Brain pericyte (primary cell): ENCODE measurements around the gene RPL32.

Source experiments
- DNase-seq: peaks from one replicate; pipeline ENCODE4 v3.0.0-alpha.2; 2012; ENCODE audit warnings: low read depth, low spot score

Gene RPL32

GRCh38 chr3:12833222-12834161 lies 7.9 kb downstream of the RPL32 start:
- no peak for DNase-seq

- no peak for DNase-seq
These were observed 8.8 kb downstream of the RPL32 start for GRCh38 chr3:12832350-12833221.

GRCh38 chr3:12831301-12831866 lies 10.0 kb downstream of the RPL32 start:
- DNase-seq: no peak

GRCh38 chr3:12830785-12831156 lies 10.6 kb downstream of the RPL32 start:
- DNase-seq: no peak

GRCh38 chr3:12829886-12830784 lies 11.2 kb downstream of the RPL32 start:
- no peak for DNase-seq

- DNase-seq: no peak
These were observed 12.0 kb downstream of the RPL32 start for GRCh38 chr3:12829404-12829803.

GRCh38 chr3:12828751-12829150 lies 12.6 kb downstream of the RPL32 start:
- no peak for DNase-seq

- no peak for DNase-seq
These were observed 16.2 kb downstream of the RPL32 start for GRCh38 chr3:12825156-12825555.

GRCh38 chr3:12824299-12824698 lies 17.1 kb downstream of the RPL32 start:
- DNase-seq: no peak

- DNase-seq: no peak
These were observed 18.5 kb downstream of the RPL32 start for GRCh38 chr3:12822725-12823373.

GRCh38 chr3:12818773-12819172 lies 22.6 kb downstream of the RPL32 start:
- DNase-seq: no peak

GRCh38 chr3:12818273-12818672 lies 23.1 kb downstream of the RPL32 start:
- no peak for DNase-seq

GRCh38 chr3:12817343-12817710 lies 24.0 kb downstream of the RPL32 start:
- DNase-seq: no peak

GRCh38 chr3:12816521-12817342 lies 24.6 kb downstream of the RPL32 start:
- no peak for DNase-seq

- no peak for DNase-seq
These were observed 25.6 kb downstream of the RPL32 start for GRCh38 chr3:12815719-12816118.

GRCh38 chr3:12815078-12815477 lies 26.3 kb downstream of the RPL32 start:
- no peak for DNase-seq

- no peak for DNase-seq
These were observed 27.4 kb downstream of the RPL32 start for GRCh38 chr3:12813967-12814366.

- no peak for DNase-seq
These were observed 28.6 kb downstream of the RPL32 start for GRCh38 chr3:12812812-12813211.

- DNase-seq: no peak
These were observed 30.4 kb downstream of the RPL32 start for GRCh38 chr3:12810961-12811360.
